ENCODE measurements around the gene LPP.

The LPP gene

GRCh38 chr3:188939814-188940572, 786.0 kb downstream of the LPP start:
- ChIA-PET POLR2A (no interaction called here), CTCF (no interaction called here)
- TF ChIP-seq SUZ12 (IDR thresholded peaks at IDR 0.05), result no peak
- no peak for TF ChIP-seq FOXA1 (IDR thresholded peaks at IDR 0.05)
- no peak for TF ChIP-seq HDGF (IDR thresholded peaks at IDR 0.05; ENCODE audit: borderline replicate concordance)
- TF ChIP-seq FOXK2 (IDR thresholded peaks at IDR 0.05), result no peak
- no peak for TF ChIP-seq L3MBTL2 (conservative IDR thresholded peaks at IDR 0.05)
- no peak for TF ChIP-seq FOXM1 (IDR thresholded peaks at IDR 0.05; ENCODE audit: borderline replicate concordance)
- no peak for TF ChIP-seq BHLHE40 (IDR thresholded peaks at IDR 0.05; ENCODE audit: borderline replicate concordance)
- TF ChIP-seq ZNF384 (IDR thresholded peaks at IDR 0.05), result no peak
- no peak for TF ChIP-seq ELF4 (IDR thresholded peaks at IDR 0.05)
- TF ChIP-seq NFRKB (IDR thresholded peaks at IDR 0.05), result no peak
- no peak for TF ChIP-seq SP1 (IDR thresholded peaks at IDR 0.05)
- TF ChIP-seq LEF1 (IDR thresholded peaks at IDR 0.05; ENCODE audit: borderline replicate concordance), result no peak
- no peak for TF ChIP-seq ARNT (IDR thresholded peaks at IDR 0.05)
- DNase-seq (ENCODE audit: extremely low spot score), result no peak
